Medulla oblongata (tissue), 1 donor: Measurements from ENCODE around the gene OPCML.

ENCODE experiments used
- DNase-seq: peaks from one replicate; pipeline ENCODE4 v3.0.0-alpha.2; 2015; ENCODE audit errors: extremely low spot score

Gene OPCML

GRCh38 chr11:132901638-132902471 is 630.4 kb downstream of the OPCML start:
- no peak for DNase-seq

DNA sequence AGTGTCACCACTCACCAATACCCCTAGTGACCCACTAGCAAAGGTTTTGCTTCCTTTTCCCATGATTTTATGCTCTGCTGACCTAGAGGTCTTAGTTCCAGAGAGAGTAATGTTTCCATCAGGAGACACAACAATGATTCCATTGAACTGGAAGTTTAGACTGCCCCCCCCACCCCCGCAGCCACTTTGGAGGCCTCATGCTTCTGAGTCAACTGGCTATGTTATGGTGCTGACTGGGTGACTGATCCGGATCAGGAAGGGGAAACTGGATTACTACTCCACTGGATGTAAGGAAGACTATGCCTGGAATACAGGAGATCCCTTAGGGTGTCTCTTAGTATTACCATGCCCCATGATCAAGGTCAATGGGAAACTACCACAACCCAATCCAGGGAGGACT is 633.6 kb downstream of the OPCML start:
- no peak for DNase-seq

DNA sequence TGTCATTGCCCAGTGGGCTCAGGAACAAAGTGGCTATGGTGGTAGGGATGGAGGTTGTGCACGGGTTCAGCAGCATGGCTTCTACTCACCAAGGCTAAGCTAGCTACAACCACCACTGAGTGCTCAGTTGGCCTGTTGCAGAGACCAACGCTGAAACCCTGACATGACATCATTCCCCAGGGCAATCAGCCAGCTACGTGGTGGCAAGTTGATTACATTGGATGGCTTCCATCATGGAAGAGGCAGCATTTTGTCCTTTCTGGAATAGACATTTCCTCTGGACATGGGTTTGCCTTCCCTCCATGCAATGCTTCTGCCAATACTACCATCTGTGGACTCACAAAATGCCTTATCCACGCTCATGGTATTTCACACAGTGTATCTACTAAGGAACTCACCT is 634.3 kb downstream of the OPCML start:
- no peak for DNase-seq

- DNase-seq = no peak
These were observed 637.0 kb downstream of the OPCML start for GRCh38 chr11:132895340-132895739.

DNA sequence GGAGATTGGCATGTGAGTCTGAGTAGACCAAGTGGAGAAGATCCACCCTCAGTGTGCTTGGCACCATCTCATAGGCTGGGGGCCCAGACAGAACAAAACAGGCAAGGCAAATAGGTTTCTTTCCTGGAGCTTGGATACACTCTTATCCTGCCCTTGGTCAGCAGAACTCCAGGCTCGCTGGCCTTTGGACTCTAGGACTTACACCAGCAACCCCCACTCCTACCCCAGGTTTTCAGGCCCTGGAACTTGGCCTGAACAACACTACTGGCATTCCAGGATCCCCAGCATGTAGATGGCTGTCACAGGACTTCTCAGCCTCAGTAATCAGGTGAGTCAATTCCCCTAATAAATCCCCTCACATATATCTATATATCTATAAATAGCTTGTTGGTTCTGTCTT is 637.7 kb downstream of the OPCML start:
- DNase-seq = no peak

DNA sequence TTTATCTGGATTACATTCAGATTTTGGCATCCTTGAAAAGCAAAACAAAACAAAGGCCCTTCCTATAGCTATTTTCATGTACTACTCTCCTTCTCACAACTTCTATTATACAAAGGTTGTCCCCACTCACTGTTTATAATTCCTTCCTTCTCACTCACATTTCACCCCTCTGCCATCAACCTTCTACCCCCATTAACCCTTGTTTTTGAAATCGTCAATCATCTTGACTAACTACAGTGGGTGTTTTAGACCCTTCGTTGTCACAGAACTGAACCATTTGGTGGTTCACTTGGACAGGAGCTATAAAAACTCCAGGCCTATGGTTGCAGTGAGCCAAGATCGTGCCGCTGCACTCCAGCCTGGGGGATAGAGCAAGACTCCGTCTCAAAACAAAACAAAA is 639.4 kb downstream of the OPCML start:
- no peak for DNase-seq

- no peak for DNase-seq
These were observed 644.1 kb downstream of the OPCML start for GRCh38 chr11:132888226-132888625.

DNA sequence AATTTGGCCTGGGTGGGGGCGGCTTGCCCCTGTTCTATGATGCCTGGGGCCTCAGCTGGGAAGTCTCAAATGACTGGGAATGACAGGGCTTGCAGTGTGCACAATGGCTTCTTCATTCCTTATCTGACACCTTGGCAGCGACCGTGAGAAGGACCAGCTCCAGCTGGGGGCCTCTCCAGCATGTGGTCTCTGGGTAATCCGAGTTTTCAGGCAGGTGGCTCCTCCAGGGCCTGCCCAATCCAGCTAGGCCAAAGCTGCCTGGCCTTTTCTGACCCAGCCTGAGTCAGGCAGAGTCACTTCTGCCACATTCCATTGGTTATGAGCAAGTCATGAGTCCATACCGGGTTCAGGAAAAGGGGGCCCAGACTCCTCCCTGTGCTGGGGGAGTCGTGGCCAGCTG is 646.0 kb downstream of the OPCML start:
- no peak for DNase-seq

- no peak for DNase-seq
These were observed 649.1 kb downstream of the OPCML start for GRCh38 chr11:132883241-132883640.

DNA sequence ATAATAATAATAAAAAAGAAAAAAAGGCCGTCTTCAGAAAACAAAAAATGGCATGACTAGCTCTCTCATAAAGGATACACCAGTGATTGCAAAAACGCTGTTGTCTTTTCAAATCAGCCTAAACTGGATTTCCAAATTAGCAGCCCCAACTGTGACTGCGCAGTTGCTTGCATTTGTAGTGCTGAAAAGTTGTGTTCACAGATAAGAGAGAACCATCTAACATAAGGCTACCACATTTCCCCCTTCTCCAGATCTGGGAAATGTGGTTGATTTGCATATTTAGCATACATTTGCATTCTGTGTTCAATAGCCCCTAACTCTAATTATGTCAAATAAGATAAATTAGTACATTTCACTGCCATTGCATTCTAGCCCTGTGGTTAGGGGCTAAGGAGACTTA is 650.7 kb downstream of the OPCML start:
- no peak for DNase-seq

DNA sequence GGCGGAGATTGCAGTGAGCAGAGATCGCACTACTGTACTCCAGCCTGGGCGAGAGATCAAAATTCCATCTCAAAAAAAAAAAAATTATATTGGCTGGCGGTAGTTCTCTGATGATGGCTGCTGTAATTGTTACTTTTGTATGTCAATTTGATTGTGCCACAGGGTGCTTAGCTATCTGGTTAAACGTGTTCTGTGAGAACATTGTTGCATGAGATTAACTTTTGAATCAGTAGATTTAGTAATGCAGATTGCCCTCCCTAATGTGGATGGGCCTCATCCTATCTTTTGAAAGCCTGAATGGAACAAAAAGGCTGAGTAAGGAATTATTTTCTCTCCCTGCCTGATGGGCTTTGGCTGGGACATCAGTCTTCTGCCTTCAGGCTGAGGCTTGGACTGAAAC is 654.2 kb downstream of the OPCML start:
- no peak for DNase-seq

DNA sequence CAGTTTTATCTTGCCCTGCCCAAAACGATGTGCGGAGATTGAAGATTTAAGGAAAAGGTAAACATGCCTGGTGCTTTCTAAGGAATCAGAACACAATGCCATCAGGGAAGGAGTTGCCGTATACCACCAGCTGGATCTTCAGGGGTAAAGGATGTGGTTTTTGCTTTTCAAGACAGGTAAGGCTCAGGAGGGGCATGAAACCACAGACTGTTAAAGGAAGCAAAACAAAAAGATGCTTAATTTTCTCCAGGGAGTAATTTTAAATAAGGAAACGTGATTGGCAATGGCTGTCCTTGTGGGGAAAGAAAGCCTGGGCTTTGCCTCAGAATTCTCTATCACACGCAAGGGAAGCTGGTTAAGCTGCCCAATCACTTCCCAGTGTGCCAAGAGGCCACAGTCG is 655.6 kb downstream of the OPCML start:
- no peak for DNase-seq

DNA sequence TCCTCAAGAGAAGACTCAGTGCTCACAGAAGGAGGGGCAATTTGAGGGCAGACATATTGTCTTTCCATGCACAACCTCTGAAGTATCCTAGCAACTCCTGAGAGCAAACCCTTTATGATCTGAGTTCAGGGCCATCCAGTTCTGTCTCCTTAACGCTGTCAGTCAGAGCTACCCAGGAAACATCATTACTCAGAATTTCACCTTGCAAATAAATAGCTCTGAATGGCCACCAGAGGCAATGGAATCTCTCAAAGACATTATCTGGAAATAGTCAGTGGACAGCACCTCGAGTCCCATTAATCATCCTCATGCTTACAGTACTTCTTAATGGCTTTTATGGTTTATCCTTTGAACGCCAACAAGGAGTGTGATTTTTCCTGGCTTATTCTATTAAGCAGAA is 656.1 kb downstream of the OPCML start:
- DNase-seq = no peak

- no peak for DNase-seq
These were observed 657.7 kb downstream of the OPCML start for GRCh38 chr11:132874638-132875037.

DNA sequence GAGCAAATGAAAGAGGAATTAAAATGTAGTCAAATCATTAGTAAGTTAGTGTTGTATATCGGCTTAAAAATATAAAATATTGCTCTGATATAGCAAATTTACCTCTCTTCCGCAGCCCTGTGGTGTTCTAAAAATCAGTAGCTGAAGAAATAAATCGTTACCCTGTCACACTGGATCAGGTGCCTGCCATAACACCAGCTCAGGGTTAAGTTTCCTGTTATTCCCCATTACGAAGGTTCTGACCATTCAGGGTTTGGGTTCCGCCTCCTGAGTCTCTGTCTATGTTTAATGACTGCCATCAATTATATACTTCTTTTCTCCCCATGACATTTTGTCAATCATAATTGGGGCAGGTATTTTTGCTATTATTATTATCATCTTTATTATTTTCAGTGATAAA is 658.5 kb downstream of the OPCML start:
- DNase-seq = no peak

DNA sequence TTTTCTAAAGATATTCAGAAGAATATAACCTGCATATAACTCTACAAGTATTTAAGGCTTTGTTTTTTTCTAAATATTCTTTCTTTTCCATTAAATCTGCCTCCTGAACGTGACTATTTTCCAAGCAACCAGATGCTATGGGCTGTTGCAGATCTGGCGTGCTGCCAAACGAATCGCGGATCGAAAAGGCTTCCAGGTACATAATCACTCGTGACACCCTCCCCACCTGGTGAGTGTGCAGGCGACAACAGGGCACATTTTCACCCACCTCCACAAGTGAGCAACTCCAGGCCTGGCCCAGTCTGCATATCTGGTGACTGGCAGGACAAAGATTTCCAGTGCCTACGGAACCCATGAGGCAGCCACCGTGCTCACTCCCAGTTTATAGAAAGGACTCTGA is 660.1 kb downstream of the OPCML start:
- DNase-seq = no peak

DNA sequence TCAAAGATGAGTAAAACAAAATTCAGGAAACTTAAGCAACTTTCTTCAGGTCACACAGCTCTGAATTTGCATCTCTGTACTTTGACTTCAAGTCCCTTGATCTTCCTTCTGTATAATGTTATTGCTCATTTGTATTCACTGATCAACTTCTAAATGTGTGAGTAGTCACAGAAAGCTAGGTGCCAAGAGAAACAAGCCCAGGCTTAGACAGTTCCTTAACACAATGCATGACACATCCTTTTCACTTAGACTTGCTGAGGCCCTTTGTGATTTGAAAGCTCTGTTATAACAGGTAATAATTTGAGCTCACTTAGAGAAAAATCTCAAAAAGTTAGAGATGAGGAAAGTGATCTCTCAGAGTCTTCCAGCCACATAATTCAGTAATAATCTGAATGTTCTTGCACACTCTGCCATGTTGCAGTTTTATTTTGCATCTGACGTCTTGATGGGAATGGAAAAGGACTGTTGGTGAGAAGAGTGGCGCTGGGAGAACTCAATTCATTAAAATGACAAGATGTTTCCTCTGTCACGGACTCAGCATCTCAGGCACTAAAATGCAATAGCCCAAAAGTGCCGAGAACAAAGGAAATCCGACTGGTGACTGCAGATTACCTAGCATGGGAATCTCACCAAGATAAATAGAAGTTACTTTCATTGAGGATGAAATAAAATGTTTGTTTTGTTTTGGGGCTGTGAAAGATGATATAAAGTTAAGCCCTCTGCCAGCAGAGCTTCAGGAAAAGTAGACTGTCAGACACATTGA is 665.3 kb downstream of the OPCML start:
- DNase-seq = no peak

- no peak for DNase-seq
These were observed 666.7 kb downstream of the OPCML start for GRCh38 chr11:132865623-132866022.

DNA sequence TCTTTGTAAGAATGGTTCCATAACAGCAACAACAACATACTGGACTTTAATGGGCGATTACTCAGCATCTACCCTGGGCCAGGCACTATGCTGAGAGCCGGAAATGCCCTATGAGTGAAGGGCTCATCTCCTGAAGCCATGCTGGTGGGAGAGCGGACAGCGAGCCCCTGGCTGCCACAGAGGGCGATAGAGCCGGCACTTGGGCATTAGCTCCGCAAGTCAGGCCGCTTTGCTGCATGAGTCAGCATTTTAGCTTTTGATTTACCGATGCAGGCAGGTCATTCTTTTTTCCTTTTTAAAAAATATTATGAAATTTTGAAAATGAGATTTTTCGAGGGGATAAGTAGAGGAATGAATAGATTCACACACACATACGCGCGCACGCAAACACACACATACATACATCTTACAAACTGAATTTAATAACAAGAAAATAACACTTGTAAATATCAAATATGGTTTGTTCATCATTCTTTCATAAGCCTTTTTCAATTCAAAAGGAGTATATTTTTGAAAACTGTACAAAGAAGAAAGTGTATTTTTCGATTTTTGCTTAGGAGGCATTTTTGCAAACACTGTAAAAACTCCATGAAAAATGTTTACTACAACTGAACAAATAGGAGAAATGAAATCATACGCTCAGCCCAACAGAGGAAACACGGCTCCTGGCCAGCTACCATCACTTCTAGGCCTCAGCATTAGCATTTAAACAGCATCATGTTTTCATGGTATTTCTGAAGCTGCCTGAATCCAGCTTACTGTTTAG is 667.3 kb downstream of the OPCML start:
- no peak for DNase-seq

DNA sequence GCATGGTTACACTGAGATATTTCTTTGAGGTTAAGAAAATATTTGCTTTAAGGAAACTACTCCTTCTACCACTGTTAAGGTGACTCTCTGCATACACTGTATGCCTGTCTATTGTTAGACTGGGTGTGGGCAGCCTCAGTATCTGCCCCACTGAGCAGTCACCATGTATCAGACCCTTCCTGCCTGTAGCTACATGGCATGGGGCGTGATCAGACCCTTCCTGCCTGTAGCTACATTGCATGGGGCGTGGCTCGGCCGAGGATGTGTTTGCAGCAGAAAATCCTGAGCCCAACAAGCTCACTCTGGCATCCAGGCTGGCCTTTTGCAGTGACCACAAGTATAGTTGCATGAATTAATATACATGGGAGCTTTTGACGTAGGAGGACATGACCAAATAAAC is 669.4 kb downstream of the OPCML start:
- no peak for DNase-seq

DNA sequence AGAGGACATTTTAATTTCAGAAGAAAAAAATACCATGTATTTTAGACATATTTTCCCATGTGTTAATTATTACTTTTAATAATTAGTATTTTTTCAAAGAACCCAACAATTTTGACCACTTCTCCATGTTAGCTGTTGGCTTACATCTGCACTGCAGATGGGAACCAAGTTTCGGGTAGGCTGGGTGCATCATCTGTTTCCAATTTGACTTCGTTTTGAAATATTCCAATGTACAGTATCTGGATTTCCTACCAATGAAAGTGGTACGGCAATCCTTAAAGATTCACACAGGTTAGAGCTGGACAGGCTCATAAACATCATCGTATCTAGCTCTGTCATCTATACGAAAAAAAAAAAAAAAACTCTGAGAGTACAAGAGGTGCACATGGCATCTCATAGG is 670.2 kb downstream of the OPCML start:
- DNase-seq = no peak

GRCh38 chr11:132859306-132859705 is 673.0 kb downstream of the OPCML start:
- DNase-seq = no peak

DNA sequence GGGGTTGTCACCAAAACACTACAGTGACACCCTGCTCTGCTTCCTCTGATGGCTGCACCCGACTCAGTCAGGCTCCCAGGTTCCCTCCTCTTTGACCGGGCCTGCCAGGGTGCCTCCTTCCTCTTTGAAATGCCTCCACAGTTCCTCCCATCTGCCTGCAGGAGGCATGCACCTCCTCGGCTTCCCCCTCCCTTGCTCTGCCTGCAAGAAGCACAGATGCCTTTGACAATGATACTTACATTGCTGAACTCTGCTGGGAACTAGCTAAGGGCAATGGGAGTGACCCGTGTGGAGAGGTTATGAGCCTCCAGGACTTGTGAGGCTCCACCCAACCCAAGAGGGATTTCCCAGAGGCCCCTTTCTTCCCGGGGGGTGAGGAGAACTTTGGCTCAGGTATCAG is 674.1 kb downstream of the OPCML start:
- no peak for DNase-seq
